GM19043 (cell line): ENCODE data around the gene NXPH4.

ENCODE experiments used
- ATAC-seq: cut with Tn5 transposase; IDR thresholded peaks from one replicate; pipeline ENCODE4 v1.9.1; 2021; ENCODE audit warnings: low read depth; ENCODE audit not compliant: unreplicated experiment

Gene NXPH4

GRCh38 chr12:57229634-57230380 lies 13.2 kb downstream of the NXPH4 start, which contains the start of gene SHMT2:
Gene SHMT2 (plus strand): TSS chr12:57229711. CDS start chr12:57229779, 68 bp downstream.
- peak; percentile 45 for ATAC-seq

DNA sequence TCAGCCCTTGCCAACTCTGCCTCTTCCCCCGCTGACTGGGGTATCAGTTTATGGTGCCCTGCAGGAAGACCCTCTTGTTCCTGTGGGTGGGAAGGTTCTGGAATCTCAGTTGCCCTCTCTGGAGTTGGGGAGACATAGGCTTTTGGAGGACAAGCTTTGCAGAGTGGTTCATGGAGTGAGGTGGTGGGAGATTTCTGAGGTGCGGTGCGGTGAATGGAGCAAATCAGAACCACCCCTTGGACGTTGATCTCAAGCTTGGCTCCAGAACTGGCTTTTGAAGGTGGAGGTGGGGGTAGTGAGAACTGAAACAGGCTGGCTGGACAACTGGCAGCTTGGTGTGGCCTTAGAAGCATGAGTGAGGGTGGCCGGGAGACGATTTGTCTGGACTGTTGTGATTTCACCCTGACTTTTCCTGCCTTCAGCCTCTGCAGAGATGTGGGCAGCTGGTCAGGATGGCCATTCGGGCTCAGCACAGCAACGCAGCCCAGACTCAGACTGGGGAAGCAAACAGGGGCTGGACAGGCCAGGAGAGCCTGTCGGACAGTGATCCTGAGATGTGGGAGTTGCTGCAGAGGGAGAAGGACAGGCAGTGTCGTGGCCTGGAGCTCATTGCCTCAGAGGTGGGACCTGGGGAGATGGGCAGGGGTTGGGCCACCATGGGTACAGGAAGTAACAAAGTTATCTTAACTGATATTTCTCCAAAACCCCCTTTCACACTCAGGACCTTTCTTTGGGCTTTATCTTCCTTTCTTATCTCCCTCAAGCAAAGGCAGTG lies 14.0 kb downstream of the NXPH4 start:
- no peak for ATAC-seq

DNA sequence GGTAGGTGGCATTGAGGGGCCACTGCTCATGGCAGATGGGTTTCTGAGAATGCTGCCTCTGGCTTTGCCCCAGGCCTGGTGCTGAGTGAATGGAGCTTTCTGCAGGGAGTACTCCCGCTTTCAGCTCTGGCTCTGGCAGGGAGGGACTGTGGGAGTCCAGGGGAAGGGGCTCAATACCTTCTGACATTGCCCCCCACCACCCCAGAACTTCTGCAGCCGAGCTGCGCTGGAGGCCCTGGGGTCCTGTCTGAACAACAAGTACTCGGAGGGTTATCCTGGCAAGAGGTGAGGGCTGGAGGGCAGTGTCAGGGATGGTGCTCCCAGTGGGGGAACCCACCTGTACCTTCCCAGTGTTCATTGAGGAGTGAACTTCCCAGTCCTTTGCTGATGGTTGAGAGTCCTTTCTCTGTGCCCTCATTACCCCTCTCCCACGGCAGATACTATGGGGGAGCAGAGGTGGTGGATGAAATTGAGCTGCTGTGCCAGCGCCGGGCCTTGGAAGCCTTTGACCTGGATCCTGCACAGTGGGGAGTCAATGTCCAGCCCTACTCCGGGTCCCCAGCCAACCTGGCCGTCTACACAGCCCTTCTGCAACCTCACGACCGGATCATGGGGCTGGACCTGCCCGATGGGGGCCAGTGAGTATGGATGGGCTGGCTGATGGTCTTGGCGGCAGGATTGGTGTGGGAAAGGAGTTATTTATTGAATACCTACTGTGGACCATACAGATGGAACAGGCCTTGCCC lies 14.9 kb downstream of the NXPH4 start:
- ATAC-seq: no peak

- ATAC-seq: no peak
Measured at GRCh38 chr12:57232156-57232756, 15.7 kb downstream of the NXPH4 start.

DNA sequence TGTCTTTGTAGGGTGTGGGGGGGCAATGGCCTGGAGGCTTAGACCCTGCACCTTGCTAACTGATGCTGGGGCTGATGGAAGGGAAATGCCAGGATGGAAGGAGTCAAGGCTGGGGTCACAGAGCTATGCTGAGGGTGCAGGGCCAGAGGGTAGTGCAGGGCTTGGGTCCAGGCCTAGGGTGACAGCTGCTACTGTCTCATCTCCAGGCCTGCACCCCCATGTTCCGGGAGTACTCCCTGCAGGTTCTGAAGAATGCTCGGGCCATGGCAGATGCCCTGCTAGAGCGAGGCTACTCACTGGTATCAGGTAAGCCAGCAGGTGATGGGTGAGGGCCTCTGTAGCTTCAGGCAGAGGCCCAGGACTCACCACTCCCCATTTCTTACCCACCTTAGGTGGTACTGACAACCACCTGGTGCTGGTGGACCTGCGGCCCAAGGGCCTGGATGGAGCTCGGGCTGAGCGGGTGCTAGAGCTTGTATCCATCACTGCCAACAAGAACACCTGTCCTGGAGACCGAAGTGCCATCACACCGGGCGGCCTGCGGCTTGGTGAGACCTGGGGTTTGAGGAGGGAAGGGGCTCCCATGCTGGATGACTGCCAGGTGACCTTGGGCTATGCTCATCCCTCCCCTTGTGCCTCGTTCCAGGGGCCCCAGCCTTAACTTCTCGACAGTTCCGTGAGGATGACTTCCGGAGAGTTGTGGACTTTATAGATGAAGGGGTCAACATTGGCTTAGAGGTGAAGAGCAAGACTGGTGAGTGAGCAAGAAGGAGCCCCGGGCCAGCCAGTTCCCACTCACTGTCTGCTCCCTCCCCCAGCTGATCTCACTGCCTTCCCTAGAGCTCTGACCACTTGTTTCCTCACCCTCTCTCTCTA lies 17.0 kb downstream of the NXPH4 start:
- no peak for ATAC-seq

GRCh38 chr12:57234233-57234570 lies 17.6 kb downstream of the NXPH4 start:
- no peak for ATAC-seq

- ATAC-seq: no peak
Measured at GRCh38 chr12:57234571-57235016, 18.0 kb downstream of the NXPH4 start.

DNA sequence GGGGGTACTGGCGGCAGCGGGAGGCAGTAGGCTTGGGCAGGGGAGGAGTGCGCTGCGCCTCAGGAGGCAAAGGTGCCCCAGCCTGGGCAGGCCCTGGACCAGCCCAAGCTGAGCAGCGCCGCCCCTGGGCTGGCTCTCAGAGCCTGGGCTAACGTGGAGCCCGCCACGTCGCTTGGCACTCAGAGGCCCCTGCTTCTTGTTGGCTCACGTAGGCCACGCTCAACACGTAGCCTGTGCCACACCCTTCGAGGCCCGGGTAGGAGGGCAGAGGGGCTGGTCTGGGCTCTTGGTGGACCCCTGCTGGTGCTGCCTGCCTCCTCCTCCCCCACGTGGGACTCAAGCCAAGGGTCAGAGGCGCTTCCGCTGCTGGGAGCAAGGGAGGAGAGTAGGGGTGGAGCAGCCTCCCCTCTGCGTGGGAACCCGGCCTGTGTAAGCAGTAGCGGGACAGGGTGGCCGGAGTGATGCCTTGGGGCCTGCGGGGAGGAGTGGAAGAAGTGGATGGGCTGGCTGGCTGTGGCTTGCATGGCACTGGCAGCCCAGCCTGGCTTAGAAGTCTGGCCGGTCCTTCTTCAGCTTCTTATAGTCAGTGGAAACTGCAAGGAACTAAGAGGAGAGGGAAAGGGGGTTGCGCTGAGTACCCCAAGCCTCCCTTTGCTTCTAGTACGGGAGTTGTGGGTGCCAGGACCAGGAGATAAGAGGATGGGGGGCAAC lies 18.6 kb downstream of the NXPH4 start:
- no peak for ATAC-seq

DNA sequence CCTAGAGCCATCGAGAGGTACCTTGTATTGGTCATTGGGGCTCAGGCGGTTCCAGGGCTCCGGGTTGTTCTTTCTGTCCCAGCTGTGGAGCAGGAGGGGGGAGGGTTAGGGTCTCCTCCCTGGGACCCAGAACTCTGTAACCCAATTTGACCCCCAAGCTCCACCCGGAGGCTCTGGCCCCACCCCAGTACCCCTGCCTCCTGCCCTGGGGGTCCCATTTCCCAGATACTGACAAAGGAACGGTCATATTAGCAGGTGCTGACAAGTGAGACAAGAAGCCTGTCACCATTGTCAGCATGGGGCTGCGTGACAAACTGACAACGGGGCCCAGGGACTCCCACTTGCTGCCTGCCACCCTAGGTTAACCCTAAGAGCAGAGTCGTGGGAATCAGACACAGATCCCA lies 19.1 kb downstream of the NXPH4 start:
- ATAC-seq: no peak

GRCh38 chr12:57236201-57236924 lies 19.8 kb downstream of the NXPH4 start:
- ATAC-seq: no peak

DNA sequence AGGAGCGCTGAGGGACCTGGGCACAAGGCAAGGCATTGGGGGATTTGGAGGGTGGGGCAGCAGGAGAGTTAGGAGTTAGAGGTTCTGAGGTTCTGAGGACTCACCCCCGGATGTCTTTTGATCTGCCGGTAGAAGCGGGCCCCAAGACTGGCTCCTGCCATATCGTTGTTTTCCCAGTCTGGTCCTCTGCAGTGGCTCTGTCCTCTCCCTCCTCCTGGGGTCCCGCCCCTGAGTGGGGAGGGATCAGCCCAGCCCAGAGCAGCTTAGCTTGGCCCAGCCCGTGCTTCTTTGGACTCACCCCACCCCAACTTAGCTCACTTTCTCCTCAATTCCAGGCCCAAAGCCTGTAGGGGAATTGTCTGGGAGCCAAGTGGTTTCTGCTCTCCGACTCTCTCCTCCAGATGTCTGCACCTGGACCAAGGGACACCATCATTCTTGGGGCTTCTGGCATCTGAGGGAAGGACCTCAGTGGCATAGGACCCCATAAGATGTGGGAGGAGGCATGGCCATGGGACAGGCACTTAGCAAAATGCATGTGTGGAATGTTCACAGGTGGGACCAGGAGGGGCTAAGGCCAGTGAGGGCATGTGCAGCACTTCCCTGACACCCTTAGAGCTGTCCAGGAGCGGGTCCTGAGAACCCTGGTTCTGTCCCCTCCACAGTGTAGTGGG lies 20.5 kb downstream of the NXPH4 start:
- ATAC-seq: no peak

DNA sequence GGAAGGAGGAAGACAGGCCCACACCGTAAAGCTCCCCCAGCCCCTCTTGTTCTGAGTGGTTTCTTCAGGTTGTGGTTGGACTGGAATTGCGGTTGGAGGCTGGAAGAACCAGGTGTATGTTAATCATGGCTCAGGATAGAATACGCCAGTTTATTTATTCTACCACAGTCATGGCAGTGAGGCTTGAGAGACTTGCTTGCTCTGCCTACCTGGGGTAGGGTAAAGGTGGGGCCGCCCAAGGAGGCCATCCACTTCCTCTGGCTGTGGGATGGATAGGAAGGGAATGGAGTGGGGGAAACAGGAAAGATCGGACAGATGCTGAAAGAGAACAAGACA lies 21.0 kb downstream of the NXPH4 start:
- no peak for ATAC-seq

DNA sequence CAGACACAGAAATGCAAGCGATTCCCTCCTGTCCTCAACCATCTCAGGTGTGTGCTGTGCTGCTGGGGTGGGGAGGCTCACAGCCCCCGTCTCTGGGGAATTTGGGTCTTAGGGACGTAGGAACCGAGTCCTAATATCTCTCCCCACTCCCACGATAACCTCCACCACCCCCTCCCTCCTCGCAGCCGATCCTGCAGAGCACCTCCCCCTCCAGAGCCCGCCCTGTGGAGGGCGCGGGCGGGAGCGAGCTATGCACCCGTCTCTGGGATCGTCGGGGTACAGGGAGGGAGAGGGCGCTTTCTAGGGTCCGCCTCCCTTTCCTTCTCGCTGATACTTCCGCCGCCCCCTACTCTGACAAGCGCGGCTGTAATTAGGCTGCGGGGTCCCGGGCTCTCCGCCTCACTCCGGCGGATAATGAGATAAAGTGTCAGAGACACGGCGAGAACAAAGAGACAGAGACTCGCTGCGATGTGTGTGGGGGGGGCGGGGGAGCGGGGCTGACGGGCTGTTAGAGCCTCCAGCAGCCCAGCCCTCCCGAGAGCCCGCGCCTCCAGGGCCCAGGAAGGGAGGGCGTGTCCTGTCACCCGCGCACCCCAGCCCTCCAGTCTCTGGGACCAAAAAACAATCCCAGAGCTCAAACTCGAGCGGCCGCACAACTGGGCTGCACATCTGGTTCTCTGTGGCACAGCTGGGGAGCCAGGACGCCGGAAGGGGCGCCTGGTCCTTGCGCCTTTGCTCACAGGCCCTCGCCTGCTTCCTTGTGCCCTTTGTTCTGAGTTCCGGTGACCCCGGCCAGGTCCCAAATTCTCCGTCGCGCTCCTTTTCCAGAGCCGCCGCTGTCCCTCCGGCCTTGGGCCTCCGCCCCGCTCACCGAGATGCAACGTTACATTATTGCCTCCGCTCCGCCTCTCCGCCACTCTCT lies 21.6 kb downstream of the NXPH4 start:
- ATAC-seq: no peak

DNA sequence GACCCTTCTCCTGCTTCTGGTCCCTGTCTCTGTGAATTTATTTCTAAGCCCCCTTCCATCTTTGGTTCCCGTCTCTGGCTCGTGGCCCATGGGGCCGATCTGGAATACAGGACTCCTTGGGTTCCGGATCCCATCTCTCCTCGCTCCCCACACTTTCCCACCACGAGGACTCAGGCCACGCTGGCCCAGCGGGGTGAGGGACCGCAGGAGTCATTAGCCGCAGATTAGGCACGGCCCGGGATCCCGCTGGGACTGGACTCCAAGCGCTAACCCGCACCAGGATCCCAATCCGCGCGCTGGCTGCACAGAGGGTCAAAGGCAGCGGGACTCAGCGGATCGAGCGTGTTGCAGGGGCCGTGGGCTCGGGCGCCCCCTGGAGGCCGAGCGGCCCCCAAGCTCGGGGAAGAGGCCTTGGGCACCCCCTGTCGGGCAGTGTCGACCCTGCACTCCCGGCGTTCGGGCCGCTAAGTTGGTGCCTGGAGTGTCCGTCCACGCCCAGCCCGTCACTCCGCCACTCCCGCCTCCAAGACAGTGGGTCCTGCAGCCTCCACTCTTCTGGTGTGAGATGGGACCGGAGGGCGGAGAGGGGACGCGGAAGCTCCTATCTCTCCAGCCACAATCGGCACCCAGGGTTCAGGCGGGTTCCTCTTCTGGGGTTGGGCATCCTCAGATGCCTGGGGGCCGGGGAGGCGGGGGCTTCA lies 22.4 kb downstream of the NXPH4 start:
- peak; percentile 50 for ATAC-seq

DNA sequence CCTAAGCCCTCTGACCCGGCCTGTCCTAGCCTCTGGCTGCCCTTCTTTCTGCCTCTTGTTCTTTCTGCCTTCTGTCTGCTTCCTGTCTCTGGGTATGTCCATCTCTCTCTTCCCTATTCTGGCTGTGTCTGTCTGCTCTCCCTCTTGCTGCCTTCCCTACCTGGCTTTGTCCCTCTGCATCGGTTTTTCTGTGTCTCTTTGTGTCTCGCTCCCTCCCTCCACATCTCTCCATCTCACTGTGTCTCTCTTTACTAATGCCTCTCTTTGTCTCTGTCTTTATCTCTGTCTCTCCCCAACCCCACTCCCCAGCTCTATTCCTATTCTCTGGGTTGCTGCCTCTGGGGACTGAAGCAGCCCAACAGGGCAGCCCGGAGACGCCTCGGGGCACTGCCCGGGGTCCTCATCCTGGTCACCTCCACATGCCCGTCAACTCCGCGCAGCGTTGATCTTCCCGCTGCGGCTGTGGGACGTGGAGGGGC lies 23.0 kb downstream of the NXPH4 start:
- no peak for ATAC-seq
